BJ (cell line): ENCODE data around the gene GNPTAB. TPM values are rescaled to one million over a fixed set of nuclear protein-coding genes. Genes with fewer than 3 reads are reported as not detected.

Experiments used
- CTCF ChIA-PET: fragments of 350-600 bp; formaldehyde crosslinking; extraction: SDS; loops from one replicate; lab custom pipeline; 2021; ENCODE audit warnings: antibody characterized with exemption, inconsistent platforms; lab: Yijun Ruan, JAX
- POLR2A ChIA-PET: fragments of 300-600 bp; sonication (Branson Sonifier 250); formaldehyde crosslinking; extraction: SDS; loops from one replicate; lab custom pipeline; 2021; ENCODE audit warnings: antibody characterized with exemption; lab: Charles Lee
- DNase-seq: peaks from one replicate; pipeline ENCODE4 v3.0.0-alpha.2; 2011; ENCODE audit warnings: low read depth
- H3K27me3 ChIP-seq: 2 replicates; pipeline ENCODE4 v1.6.0; 2011; ENCODE audit warnings: low read length; ENCODE audit not compliant: control insufficient read depth, insufficient read depth
- H3K36me3 ChIP-seq: 2 replicates; pipeline ENCODE4 v1.5.1; 2011; ENCODE audit warnings: low read length; ENCODE audit not compliant: control insufficient read depth, insufficient read depth
- H3K4me3 ChIP-seq: 2 replicates; pipeline ENCODE4 v1.5.1; 2011; ENCODE audit warnings: low read depth, mild to moderate bottlenecking, control low read depth, low read length
- polyA plus RNA-seq: library from polyadenylated mRNA; depleted of rRNA; stranded (reverse); fragments of >200 nt; gene quantifications from 2 replicates; pipeline ENCODE4 v1.2.3, GENCODE V29; 2011
- TF ChIP-seq, protein P1 (sequence below): IDR thresholded peaks from 2 replicates; pipeline ENCODE4 v1.5.1; 2011; ENCODE audit warnings: low read depth, mild to moderate bottlenecking, control low read depth, inconsistent platforms, low read length, moderate library complexity; ENCODE audit not compliant: insufficient read depth

Gene GNPTAB
- polyA plus RNA-seq, 1 experiment, result 20.5 TPM

- Histone ChIP-seq H3K27me3 (no peaks in the 10 kb centered on the region), H3K36me3 (peaks cover 2% of the 10 kb centered on the region), H3K4me3 (no peak overlapping the region)
- DNase-seq, result no peak
- ChIA-PET CTCF (interaction anchor here (2.3 kb wide), 1 partner anchor 54 kb away, joined by 9 read pairs; no protein-coding TSS in a partner anchor), POLR2A (no interaction called here)
- TF ChIP-seq, protein P1, sequence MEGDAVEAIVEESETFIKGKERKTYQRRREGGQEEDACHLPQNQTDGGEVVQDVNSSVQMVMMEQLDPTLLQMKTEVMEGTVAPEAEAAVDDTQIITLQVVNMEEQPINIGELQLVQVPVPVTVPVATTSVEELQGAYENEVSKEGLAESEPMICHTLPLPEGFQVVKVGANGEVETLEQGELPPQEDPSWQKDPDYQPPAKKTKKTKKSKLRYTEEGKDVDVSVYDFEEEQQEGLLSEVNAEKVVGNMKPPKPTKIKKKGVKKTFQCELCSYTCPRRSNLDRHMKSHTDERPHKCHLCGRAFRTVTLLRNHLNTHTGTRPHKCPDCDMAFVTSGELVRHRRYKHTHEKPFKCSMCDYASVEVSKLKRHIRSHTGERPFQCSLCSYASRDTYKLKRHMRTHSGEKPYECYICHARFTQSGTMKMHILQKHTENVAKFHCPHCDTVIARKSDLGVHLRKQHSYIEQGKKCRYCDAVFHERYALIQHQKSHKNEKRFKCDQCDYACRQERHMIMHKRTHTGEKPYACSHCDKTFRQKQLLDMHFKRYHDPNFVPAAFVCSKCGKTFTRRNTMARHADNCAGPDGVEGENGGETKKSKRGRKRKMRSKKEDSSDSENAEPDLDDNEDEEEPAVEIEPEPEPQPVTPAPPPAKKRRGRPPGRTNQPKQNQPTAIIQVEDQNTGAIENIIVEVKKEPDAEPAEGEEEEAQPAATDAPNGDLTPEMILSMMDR, result no peak
These were observed 45.1 kb downstream of the GNPTAB start for GRCh38 chr12:101785671-101786070.

DNA sequence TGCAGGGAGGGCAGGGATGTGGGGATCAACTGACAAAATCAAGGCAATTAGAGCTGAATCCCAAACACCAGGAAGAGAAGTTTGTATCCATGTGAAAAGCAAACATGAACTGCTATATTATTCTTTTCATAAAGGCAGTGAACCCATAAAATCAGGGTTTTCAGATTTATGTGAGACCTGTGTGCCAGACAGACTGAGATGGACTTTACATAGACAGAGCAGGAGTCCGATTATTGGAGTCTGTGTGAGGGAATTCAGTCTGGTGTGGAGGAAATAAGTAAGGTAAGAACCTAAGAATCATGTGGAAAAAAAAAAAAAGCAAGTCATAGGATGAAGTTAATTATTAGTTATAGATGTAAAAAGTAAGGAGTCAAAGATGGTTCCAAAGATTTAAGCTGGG lies 46.4 kb downstream of the GNPTAB start:
- H3K4me3 ChIP-seq, result no peak overlapping the region
- ChIA-PET POLR2A (no interaction called here), CTCF (interaction anchor here (1.0 to 1.5 kb wide), 2 partner anchors 11 to 46 kb away, joined by 3 to 9 read pairs; partner anchors contain the start of gene GNPTAB)
- no peak for DNase-seq
- peaks cover 2% of the 10 kb centered on the region for H3K36me3 ChIP-seq
- no peaks in the 10 kb centered on the region for H3K27me3 ChIP-seq
- TF ChIP-seq, protein P1, result no peak

- no peak for DNase-seq
- H3K27me3 ChIP-seq, result no peaks in the 10 kb centered on the region
- CTCF ChIA-PET, result interaction anchor here (1.0 to 1.5 kb wide), 3 partner anchors 10 to 56 kb away, joined by 3 to 9 read pairs (median 5); partner anchors contain the start of gene GNPTAB
- TF ChIP-seq, protein P1, result no peak
- POLR2A ChIA-PET, result no interaction called here
- H3K4me3 ChIP-seq, result no peak overlapping the region
- no peaks in the 10 kb centered on the region for H3K36me3 ChIP-seq
These were observed 46.9 kb downstream of the GNPTAB start for GRCh38 chr12:101783838-101784237.

GRCh38 chr12:101783150-101783549 lies 47.6 kb downstream of the GNPTAB start:
- Histone ChIP-seq H3K4me3 (no peak overlapping the region), H3K36me3 (no peaks in the 10 kb centered on the region), H3K27me3 (no peaks in the 10 kb centered on the region)
- POLR2A ChIA-PET, result no interaction called here
- CTCF ChIA-PET, result interaction anchor here (1.1 kb wide), 1 partner anchor 57 kb away, joined by 5 read pairs; no protein-coding TSS in a partner anchor
- TF ChIP-seq, protein P1, result no peak
- no peak for DNase-seq

DNA sequence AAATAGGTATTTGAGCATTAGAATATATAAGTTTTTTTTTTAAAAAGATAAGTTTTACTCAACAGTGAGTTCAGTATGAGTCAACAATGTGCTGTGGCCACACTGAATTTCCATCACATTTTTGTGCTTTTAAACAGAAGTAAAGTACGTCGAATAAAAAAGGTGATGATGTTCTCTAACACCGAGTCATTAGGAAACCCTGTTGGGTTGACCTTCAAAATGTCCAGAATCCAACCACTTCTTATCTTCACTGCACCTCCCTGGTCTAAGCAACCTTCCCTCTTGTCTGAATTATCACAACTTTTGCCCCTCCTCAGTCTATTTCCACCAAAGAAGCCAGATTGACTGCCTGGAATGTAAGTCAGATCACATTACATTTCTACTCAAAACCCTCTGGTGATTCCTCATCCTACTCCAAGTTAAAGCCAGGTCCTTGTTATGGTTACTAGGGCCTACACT lies 48.5 kb downstream of the GNPTAB start:
- Histone ChIP-seq H3K36me3 (no peaks in the 10 kb centered on the region), H3K27me3 (no peaks in the 10 kb centered on the region), H3K4me3 (no peak overlapping the region)
- CTCF ChIA-PET, result interaction anchor here (0.9 to 1.2 kb wide), 2 partner anchors 10 to 23 kb away, joined by 3 to 5 read pairs; no protein-coding TSS in a partner anchor
- TF ChIP-seq, protein P1, result no peak
- DNase-seq, result peak; percentile 17
- POLR2A ChIA-PET, result no interaction called here
